ENCODE results near the gene CTXN1.

CTXN1 gene

DNA sequence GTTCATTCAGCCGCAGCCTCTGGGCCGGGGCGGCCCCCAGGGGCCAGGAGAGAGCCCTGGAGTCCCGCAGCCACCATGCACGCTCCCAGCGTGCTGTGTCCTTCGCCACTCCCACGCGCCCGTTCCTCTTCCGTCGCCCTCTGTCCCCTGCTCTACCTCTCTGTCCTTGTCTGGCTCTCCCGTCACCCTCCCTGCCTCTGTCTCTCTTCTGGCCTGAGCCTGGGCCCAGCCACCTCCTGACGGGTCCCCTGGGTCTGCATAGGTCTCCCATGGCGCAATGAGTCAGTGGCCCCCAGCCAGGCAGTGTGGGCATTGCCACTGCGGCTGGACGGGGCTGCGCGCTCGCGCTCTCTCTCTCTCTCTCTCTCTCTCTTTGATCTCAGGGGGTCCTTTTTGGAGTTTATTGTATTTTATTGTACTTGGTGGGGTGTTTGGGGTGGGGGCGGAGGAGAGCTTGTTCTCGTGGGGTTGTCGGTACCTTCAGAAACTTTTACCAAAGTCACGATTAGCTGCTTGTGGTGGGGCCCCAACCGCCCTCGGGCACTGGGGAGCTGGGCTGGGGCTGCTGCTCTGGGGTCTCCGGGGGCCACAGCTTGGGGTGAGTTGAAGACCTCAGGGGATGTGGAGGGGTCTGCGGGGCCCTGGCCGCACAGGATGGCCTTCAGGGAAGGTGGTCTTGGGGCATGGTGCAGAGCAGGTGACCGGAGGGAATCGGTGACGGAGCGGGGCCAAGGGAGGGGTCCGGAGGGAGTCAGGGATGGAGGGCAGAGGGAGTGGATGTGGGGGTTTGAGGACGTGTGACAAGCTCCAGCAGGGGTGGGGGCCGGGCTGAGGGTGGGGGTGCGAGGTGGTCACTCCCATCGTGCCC is 13.0 kb downstream of the CTXN1 start:
- DNase-seq, result no peak

DNA sequence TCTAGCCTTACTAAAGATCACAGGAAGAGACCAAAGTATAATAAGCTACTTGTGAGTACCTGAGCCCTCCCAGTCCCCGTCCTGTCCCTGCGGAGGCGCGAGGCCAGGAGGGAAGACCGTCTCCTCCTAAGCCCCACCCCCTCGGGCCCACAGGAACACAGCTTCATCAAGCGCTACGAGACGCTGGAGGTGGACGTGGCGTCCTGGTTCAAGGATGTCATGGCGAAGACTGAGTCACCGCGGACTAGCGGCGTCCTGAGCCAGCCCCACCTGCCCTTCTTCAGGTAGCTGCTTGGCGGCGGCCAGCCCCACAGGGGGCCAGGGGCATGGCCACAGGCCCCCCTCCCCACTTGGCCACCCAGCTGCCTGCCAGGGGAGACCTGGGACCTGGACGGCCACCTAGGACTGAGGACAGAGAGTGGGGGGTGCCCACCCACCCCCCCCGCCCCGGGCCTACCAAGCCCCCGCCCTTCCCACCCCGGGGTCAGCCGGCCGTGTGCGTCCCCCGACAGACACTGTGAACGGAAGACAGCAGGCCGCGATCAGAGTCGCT is 13.7 kb downstream of the CTXN1 start:
- DNase-seq, result no peak

DNA sequence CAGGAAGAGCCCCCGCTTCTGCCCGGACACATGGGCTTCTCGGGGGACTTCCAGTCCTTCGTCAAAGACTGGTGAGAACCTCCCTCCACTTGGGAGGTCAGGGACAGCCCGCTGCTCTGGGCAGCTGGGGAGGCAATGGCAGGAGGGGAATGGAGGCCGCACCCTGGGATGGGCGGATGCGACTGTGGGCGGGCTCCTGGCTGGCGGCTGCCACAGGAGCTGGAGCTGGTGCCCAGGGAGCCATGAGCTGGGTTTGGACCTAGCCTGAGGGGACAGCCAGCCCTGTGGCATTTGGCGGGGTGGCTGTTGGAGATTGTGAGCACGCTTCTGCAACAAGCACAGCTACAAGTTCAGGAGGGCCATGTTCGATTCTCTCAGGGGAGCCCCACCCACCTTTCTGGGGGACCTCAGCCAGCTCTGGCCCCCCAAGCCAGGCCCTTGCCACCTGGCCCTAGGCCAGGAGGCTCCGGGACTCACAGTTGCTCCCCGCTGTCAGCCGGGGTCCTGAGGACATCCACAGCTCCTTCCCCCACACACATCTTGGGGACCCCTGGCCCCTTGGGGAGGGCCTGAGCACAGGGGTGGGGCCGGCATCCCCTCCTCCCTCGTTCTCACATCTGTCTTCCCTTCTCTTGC is 14.3 kb downstream of the CTXN1 start:
- DNase-seq, result no peak

DNA sequence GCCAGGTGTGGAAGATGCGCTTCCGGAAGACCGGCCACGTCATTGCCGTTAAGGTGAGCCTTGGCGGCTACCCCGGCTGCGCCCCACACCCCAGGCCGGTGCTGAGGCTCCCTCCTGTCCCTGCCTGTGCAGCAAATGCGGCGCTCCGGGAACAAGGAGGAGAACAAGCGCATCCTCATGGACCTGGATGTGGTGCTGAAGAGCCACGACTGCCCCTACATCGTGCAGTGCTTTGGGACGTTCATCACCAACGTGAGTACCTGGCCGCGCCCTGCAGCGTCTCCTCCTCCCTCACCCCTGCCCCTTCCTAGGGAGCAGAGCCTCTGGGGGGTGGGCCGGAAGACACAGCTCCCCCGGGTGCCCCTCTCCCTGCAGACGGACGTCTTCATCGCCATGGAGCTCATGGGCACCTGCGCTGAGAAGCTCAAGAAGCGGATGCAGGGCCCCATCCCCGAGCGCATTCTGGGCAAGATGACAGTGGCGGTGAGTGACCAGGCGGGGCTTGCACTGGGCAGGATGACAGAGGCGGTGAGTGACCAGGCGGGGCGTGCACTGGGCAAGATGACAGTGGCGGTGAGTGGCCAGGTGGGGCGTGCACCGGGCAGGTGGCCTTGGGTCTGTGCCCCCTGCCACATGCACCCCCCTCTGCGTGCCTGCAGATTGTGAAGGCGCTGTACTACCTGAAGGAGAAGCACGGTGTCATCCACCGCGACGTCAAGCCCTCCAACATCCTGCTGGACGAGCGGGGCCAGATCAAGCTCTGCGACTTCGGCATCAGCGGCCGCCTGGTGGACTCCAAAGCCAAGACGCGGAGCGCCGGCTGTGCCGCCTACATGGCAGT is 15.4 kb downstream of the CTXN1 start:
- no peak for DNase-seq

DNA sequence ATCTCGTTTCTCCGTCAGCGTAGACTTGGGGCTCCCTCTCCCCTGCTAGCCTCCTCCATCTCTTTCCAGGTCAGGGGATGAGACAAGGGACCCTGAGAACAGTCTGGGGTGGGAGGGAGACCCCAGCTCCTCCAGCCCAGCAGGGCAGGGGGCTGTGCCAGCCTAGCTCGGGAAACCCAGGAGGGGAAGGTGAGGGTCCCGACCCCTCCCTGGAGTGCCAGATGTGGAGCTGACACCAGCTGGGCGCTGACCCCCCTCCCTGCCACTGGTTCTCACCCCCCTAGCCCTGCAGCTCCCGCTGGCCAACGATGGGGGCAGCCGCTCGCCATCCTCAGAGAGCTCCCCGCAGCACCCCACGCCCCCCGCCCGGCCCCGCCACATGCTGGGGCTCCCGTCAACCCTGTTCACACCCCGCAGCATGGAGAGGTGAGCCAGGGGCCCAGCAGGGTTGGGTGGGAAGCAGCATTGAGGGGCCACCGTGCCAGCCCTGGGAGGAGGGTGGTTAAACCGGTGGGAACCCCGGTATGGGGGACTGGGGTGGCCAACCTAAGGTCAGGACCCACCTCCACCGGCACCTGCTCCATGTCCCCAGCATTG is 16.4 kb downstream of the CTXN1 start:
- DNase-seq, result no peak

DNA sequence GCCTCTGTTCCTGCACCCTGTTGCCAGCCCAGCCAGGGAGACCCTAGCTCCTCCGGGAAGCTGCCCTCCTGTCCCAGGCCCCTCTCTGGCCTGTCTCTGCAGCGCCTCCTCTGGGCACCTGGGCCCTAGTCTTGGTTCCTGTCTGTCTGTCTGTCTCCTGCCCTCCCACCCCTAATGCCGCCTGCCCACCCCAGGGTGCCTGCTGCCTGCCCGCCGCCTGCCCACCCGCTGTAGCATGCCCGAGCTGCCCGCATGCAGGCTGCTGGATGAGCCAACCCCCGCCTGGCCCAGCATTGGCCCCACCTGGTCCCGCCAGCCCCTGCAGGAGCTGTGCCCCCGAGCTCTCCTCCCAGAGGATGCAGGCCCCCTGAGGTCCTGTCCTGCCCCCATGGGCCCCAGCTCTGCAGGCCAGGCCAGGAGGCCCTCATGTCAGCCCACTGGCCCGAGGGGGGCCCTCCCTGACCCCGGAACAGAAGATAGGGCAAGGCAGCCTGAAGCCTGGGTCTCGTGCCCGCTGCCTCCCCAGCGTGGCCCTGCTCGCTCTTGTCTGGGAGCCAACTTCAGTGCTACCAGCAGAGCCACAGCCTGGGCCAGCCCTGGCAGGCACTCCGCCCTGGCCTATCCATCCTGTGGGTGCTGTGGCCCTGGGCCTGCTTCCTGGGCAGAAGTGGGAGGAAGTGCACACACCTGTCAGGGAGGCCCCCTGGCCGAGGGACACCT is 17.0 kb downstream of the CTXN1 start:
- no peak for DNase-seq

DNA sequence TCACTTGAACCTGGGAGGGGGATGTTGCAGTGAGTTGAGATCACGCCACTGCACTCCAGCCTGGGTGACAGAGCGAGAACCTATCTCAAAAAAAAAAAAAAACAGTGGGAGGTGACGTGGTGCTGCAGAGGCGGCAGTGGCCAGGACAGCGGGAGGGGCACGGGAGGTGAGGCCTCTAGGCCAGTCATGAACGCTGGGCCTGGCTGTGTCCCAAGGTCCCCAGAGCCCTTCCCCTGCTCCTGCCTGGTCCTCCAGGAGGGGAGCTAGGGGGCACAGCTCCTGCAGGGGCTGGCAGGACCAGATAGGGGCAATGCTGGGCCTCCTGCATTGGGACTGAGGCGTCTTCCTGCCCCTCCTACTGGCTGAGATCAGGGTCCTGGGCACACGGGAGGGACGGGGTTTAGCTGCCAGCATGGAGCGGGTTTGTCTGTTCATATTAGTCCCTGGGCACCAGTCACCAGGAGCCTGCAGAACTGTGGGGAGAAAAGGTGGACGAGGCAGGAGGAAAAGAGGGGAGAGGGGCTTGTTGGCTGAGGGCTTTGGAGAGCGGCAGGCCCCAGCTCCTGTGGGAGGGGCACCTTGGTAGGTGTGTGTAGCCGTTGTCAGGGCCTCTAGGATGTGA is 17.7 kb downstream of the CTXN1 start:
- DNase-seq, result no peak

DNA sequence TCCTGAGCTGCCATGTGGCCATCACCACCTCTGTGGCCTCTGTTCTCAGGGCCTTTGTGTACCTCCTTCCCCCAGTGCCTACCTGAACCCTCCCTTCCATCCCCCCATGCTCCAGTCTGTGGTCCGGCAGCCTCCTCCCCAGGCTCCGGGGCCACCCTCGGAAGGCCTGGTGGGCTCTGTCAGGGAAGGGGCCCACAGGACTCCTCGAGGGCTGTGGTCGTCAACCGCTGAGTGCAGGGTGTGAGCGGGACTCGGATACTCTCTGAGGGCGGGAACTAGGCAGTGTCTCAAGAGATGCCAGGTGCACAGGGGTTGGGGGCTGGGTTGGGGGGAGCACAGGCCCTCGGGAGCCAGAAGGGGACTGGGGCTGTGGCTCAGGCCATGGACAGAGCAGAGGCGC is 18.4 kb downstream of the CTXN1 start:
- DNase-seq, result no peak

DNA sequence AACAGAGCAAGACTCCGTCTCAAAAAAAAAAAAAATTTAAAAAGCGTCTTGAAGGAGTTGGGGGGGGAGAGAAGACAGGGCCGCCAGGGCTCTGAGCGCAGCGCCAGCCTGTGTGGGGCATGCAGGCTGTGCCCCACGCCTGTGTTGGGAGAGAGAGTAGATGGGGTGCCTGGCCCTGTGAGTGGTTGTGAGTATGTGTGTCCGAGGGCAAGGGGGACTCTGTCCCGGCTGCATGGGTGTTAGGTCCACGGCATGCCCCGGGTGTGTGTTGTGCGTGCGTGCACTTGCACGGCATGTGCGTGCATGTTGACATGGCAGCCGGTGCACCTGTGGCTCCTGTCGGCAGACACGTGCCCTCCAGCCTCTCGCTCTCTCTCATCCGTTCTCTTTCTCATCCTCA is 18.8 kb downstream of the CTXN1 start:
- no peak for DNase-seq

DNA sequence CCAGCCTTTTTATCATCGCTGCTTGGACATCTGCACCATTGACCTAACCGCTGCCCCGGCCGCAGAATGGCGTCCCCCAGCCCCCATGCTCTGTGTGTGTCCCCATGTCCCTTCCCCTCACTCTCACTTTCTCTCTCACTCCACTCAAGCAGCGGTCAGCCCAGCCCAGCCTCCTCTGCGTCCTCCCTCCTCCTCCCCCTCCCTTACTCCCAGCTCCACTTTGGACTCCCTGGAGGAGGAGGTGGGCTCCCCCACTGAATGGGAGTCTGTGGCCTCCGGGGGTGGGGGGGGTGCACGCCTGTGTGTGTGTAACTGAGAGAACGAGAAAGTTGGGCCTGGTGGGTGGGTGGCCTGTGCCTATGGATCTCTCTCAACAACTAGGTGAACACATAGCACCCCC is 20.1 kb downstream of the CTXN1 start:
- DNase-seq, result no peak

DNA sequence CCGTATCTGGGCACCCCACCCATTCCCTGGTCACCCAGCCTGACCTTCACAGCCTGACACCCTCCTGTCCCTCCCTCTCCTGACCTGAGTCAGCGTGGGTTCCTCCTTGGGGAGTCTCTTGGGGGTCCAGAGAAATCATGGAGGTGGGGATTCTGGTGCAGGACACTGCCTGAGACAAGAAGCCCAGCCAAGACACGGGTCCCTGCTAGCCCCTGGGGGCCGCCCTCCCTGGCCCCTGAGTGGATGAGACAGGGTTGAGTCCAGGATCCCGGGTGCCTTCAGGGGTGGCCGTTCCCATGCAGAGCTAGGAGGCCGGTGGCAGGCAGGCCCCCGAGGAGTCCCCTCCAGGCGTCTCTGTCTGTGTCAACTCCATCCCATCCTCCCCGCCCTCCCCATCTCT is 20.7 kb downstream of the CTXN1 start:
- no peak for DNase-seq

DNA sequence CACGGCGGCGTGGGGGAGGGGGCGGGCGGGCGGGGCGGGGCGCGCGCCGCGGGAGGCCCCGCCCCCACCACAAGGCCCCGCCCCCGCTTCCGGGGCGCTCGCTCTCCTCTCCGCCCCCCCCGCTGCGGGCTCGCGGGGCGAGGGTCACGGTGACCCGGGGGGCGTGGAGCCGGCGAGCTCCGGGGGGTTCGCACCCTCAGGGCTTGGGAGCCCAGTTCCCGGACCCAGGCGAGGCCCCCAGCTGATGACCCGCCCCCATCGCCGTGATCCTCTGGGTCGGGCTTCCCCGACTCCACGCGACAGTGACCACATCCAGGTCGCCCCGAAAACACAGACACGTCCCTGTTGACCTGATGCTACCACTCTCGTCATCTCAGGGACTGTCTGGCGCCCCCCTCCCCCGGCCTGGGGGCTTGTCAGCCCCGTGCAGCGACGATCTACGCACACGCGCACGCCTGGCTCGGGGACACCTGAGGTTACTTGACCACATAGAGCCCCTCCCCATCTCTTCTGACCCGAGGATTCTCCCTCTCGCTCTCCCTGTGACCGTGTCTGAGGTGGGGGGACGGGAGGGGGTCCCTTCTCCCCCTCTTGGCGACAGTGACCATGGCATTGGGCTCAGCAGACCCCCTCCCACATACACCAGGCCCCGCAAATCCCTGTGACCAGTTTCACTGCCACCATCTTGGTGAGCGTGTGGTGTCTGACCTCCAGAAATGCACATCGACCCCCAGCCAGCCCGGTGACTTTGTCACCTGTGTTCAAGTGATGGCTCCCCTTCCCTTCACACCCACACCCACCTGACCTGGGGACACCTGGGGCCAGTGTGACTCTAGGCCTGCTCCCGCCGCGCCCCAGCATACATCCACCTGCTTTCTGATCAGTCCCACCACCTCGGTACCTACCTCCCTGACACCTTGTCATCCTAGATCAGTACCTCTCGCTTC is 21.6 kb downstream of the CTXN1 start:
- DNase-seq, result no peak

DNA sequence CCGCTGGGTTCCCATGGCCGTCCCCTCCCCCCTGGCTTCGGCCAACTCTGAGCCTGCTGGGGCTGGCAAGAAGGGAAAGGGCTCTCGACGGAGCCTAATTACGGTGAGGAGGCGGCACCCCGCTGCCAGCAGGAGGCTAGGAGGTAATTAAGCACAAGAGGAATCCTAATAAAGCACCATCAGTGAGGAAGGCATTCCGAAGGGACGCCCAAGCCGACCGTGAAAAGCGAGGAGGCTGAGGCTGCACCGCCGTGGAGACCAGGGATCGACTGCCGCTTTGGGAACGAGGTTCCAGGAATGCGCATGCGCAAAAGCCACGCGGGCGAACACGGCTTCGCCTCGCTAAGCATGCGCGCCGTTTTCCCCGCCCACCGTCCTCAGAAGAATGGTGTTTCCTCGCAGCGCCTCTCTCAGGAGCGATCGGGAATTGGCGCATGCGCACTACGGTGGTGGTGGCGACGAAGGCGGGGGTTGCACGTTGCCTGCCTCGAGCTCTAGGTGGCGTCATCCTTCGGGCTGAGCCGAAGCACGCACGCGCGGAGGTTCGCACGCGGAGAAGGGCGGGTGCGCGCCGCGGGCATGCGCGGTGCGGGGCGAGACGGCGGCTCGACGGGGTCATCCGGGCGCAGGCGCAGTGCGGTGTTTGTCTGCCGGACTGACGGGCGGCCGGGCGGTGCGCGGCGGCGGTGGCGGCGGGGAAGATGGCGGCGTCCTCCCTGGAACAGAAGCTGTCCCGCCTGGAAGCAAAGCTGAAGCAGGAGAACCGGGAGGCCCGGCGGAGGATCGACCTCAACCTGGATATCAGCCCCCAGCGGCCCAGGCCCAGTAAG is 22.5 kb downstream of the CTXN1 start, which contains the start of gene MAP2K7:
Gene MAP2K7, plus strand, starts transcription at position 634 of the 830 bp plus-strand sequence. Its CDS starts 68 bp downstream, at position 702.
- peak; percentile 99 for DNase-seq

DNA sequence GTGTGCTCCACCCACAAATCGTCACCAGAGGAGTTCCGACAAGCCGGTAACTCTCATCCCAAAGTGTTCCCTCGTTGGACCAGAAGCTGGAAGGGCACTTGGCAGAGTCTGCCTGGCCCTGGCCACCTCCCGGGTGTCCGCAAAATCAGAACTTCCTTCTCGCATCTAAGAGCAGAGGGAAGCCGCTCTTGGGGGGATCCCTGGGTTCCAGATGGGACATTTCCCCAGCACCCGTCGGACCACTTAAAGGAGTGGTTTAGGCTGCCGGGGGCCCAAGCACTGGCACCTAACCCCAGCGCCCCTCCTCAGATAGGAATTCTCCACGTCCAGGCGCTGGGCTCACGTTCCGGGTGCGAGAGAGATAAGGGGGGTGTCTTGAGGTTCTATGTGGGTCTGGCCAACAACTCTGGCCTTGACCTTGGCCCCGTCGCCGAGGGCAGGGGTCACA is 23.1 kb downstream of the CTXN1 start:
- DNase-seq, result no peak

DNA sequence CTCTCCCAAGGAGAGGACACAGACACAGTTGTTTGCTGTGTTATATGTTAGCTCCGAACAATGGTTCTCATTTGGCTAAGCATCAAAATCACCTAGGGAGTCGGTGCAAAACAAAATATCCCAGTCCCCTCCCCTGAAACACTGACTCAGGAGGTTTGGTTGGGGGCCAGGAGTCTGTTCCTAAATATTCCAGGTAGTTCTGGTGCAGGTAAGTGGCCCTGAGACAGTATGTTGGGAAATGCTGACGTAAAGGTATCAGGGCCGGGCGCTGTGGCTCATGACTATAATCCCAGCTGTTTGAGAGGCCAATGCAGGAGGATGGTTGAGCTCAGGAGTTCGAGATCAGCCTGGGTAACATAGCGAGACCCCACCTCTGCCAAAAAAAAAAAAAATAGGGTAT is 24.6 kb downstream of the CTXN1 start:
- DNase-seq, result no peak

DNA sequence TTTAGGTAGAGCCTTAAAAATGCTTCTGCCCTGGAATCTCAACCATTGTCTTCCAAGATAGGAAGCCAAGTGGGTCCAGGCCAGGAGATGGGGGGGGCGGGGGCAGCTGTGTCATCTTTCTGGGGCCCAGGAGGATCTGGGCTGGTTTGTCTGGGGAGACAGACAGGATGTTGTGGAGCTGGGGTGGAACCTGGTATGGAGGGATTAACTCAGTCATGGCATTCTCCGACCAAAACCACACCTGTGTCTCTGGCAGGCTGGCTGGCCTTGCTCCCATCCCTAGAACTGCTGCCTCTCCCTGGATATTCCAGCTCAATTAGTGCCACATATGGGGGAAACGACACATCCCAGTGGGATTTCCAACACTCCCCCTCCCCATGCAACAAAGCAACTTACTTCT is 25.0 kb downstream of the CTXN1 start:
- no peak for DNase-seq

DNA sequence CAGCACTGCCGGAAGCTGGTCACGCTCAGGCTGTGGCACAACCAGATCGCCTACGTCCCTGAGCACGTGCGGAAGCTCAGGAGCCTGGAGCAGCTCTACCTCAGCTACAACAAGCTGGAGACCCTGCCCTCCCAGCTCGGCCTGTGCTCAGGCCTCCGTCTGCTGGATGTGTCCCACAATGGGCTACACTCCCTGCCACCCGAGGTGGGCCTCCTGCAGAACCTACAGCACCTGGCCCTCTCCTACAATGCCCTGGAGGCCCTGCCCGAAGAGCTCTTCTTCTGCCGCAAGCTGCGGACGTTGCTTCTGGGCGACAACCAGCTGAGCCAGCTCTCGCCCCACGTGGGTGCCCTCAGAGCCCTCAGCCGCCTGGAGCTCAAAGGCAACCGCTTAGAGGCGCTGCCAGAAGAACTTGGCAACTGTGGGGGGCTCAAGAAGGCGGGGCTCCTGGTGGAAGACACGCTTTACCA is 25.5 kb downstream of the CTXN1 start:
- DNase-seq, result no peak

DNA sequence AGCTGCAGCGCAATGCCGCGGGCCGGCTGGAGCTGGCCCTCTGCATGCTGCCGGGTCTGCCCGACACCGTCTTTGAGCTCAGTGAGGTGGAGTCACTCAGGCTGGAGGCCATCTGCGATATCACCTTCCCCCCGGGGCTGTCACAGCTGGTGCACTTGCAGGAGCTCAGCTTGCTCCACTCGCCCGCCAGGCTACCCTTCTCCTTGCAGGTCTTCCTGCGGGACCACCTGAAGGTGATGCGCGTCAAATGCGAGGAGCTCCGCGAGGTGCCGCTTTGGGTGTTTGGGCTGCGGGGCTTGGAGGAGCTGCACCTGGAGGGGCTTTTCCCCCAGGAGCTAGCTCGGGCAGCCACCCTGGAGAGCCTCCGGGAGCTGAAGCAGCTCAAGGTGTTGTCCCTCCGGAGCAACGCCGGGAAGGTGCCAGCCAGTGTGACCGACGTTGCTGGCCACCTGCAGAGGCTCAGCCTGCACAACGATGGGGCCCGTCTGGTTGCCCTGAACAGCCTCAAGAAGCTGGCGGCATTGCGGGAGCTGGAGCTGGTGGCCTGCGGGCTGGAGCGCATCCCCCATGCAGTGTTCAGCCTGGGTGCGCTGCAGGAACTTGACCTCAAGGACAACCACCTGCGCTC is 26.1 kb downstream of the CTXN1 start:
- DNase-seq, result no peak

DNA sequence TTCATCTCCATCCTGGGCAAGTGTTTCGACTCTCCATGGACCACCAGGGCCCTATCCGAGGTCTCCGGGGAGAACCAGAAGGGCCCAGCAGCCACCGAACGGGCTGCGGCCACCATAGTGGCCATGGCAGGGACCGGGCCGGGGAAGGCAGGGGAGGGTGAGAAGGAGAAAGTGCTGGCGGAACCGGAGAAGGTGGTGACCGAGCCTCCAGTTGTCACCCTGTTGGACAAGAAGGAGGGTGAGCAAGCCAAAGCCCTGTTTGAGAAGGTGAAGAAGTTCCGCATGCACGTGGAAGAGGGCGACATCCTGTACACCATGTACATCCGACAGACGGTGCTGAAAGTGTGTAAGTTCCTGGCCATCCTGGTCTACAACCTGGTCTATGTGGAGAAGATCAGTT is 27.0 kb downstream of the CTXN1 start:
- no peak for DNase-seq

Data from NCI-H1436 (cell line).